Neutrophil (primary cell): Measurements from ENCODE around the gene MC2R.
"Not testable (repeated sequence)": the region's sequence is repeated elsewhere in the genome, so short reads cannot be mapped to it uniquely, and the experiment has no call there.

Experiments
- H3K27ac ChIP-seq: fragments of 200-600 bp; sonication (generic); 2 replicates; pipeline ENCODE4 v1.5.1; 2016; ENCODE audit warnings: mild to moderate bottlenecking, moderate library complexity
- H3K27me3 ChIP-seq: fragments of 200-600 bp; sonication (generic); 2 replicates; pipeline ENCODE4 v1.6.0; 2016; ENCODE audit warnings: mild to moderate bottlenecking
- H3K36me3 ChIP-seq: fragments of 200-600 bp; sonication (generic); 2 replicates; pipeline ENCODE4 v1.5.1; 2017
- H3K4me1 ChIP-seq, 2 experiments: fragments of 200-600 bp in 1 of 2; sonication (generic) in 1 of 2; 1 replicate in 1 of 2; 2 replicates in 1 of 2; pipeline versions ENCODE4 v1.5.1 to v1.6.1; 2013 to 2016; ENCODE audit warnings: low read depth in 1 of 2, low read length in 1 of 2, mild to moderate bottlenecking in 1 of 2, moderate library complexity in 1 of 2; ENCODE audit not compliant: control insufficient read depth in 1 of 2, insufficient read depth in 1 of 2
- H3K4me3 ChIP-seq, 2 experiments: fragments of 200-600 bp in 1 of 2; sonication (generic) in 1 of 2; 1 replicate in 1 of 2; 2 replicates in 1 of 2; pipeline ENCODE4 v1.5.1; 2013 to 2016; ENCODE audit warnings: low read depth in 1 of 2, low read length in 1 of 2, mild to moderate bottlenecking in 1 of 2, moderate library complexity in 1 of 2
- H3K9me3 ChIP-seq: fragments of 200-600 bp; sonication (generic); 2 replicates; pipeline ENCODE4 v1.5.1; 2016
- TF ChIP-seq, protein P1 (sequence below): fragments of 200-600 bp; sonication (generic); IDR thresholded peaks from 2 replicates; pipeline ENCODE4 v1.5.1; 2016; ENCODE audit warnings: antibody characterized with exemption

Gene MC2R

DNA sequence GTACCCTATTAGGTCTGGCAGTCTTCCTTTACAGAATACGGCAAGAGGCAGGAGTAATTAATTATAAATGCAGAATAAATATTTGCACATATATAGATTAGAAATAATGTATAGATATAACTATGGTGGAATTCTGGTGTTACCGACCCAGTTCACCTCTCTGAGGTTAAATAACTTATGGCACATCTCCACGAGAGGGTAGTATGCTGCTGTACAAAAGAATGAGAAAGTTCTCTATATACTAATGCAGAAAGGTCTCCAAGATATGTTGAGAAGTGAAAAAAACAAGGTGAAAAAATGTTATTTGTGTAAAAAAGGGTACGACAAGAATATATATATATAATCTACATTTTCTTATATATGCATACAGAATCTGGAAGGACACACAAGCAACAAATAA is 40.8 kb downstream of the MC2R start:
- Histone ChIP-seq H3K9me3 (no peaks in the 10 kb centered on the region), H3K27me3 (peaks cover 25% of the 10 kb centered on the region), H3K27ac (no peak overlapping the region), H3K36me3 (no peaks in the 10 kb centered on the region), H3K4me3 (no peak overlapping the region), H3K4me1 (no peaks in the 10 kb centered on the region)
- TF ChIP-seq, protein P1, sequence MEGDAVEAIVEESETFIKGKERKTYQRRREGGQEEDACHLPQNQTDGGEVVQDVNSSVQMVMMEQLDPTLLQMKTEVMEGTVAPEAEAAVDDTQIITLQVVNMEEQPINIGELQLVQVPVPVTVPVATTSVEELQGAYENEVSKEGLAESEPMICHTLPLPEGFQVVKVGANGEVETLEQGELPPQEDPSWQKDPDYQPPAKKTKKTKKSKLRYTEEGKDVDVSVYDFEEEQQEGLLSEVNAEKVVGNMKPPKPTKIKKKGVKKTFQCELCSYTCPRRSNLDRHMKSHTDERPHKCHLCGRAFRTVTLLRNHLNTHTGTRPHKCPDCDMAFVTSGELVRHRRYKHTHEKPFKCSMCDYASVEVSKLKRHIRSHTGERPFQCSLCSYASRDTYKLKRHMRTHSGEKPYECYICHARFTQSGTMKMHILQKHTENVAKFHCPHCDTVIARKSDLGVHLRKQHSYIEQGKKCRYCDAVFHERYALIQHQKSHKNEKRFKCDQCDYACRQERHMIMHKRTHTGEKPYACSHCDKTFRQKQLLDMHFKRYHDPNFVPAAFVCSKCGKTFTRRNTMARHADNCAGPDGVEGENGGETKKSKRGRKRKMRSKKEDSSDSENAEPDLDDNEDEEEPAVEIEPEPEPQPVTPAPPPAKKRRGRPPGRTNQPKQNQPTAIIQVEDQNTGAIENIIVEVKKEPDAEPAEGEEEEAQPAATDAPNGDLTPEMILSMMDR: no peak

DNA sequence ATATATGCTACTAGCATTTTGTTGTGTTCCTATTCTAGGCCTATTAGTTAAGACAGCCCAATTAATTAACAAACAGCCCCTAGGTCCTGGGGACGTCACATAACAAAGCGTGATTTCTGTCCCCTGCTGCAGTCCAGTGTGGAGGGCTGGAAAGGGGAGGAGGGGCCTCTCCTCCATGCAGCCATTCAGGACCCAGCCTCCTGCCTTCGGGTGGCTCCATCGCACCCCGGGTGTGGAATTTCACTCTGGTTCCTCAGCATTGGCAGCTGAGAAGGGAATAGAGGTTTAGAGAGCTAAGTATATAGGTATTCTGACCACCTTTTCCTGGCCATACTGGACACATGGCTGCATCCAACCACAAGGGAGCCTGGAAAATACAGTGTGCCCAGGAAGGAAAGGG is 42.4 kb downstream of the MC2R start:
- Histone ChIP-seq H3K36me3 (no peaks in the 10 kb centered on the region), H3K4me1 (no peaks in the 10 kb centered on the region), H3K27me3 (peaks cover 41% of the 10 kb centered on the region), H3K27ac (no peak overlapping the region), H3K9me3 (no peaks in the 10 kb centered on the region), H3K4me3 (no peak overlapping the region)
- TF ChIP-seq, protein P1: no peak

DNA sequence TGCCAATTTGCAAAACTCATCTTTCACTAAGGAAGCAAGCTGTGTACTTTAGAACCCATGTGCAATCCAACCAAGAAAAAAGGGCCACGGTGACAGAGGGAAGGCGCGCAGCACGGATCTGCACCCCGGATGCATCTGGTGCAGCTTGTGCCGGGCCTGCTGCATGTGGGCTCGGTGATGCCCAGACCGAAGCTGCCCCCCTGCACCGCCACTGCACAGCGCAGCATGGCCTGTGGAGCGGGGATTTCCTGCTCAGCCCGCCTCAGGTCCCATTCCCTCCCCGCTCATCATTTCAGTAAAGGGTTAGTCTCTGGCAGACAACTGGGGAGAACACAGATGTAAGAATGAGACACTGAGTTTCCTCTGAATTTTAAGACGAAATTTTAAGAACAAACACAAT is 43.0 kb downstream of the MC2R start:
- TF ChIP-seq, protein P1: no peak
- Histone ChIP-seq H3K36me3 (no peaks in the 10 kb centered on the region), H3K27me3 (peaks cover 47% of the 10 kb centered on the region), H3K4me1 (no peaks in the 10 kb centered on the region), H3K27ac (no peak overlapping the region), H3K4me3 (no peak overlapping the region), H3K9me3 (no peaks in the 10 kb centered on the region)

DNA sequence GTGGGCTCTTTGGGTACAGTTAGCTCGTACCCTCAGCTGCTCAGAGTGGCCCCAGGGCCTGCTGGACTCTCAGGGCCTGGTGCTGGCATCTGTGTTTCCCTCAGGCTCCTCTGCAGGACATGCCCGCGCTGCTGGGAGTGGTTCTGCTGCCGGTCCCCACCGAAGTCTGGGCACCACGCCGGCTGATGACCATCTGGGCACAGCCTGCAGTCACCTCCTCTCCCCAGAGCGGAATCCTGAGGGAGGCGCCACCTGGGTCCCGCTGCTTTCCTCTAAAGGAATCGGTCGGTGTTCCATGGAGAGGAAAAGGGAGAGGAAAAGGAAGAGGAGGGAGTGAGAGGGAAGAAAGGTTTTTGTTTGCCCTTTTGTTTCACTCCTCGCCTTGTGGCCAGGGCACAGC is 43.6 kb downstream of the MC2R start:
- Histone ChIP-seq H3K4me1 (no peaks in the 10 kb centered on the region), H3K4me3 (no peak overlapping the region), H3K9me3 (no peaks in the 10 kb centered on the region), H3K27ac (no peak overlapping the region), H3K27me3 (peaks cover 54% of the 10 kb centered on the region), H3K36me3 (no peaks in the 10 kb centered on the region)
- TF ChIP-seq, protein P1: no peak

DNA sequence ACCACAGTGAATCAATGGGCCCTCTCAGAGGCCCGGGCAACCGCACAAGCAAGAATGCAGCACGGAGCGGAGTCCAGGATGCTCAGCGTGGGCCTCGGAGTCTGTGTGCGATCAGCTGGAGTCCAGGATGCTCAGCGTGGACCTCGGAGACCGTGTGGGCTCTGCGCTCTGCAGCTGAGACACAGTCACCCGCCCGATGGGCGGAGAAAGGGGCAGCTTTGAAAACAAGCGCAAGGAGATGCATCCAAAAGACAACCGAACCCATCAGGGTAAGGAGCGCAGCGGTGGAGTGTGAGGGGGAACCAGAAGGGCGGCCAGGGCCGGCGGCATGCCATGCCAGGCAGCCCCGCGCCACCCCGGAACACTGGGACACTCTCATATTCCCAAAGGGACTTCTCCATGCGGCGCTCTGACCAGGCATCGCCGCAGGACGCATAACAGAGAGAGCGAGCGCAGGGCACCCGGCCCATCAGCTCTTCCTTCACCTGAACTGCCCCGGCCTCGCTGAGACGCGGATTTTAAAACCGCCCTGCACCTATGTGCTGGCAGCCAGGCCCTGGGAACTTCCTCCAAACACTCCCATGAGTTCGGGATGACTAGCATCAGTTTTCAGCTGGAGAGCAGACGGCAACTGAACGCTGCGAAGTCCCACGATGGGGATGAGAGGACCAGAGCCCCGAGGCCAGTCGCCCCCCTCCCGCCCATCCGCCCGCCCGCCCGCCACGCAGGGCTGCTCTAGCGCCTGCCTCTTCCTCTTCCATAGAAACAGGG is 46.6 kb downstream of the MC2R start:
- no peak overlapping the region for H3K27ac ChIP-seq
- H3K27me3 ChIP-seq: peaks cover 57% of the 10 kb centered on the region
- no peaks in the 10 kb centered on the region for H3K36me3 ChIP-seq
- TF ChIP-seq, protein P1: no peak
- H3K4me1 ChIP-seq: no peaks in the 10 kb centered on the region
- H3K4me3 ChIP-seq: no peak overlapping the region
- no peaks in the 10 kb centered on the region for H3K9me3 ChIP-seq

DNA sequence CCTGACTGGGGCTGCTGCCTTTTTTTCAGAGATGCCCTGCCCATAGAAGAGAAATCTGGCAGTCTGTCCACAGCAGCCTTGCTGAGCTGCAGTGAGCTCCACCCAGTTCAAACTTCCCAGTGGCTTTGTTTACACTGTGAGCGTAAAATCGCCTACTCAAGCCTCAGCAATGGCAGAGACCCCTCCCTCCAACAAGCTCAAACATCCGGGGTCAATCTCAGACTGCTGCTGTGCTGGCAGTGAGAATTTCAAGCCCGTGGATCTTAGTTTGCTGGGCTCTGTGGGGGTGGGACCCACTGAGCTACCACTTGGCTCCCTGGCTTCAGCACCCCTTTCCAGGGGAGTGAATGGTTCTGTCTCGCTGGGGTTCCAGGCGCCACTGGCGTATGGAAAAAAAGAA is 52.4 kb downstream of the MC2R start:
- H3K36me3 ChIP-seq, H3K4me3 ChIP-seq, H3K9me3 ChIP-seq, H3K4me1 ChIP-seq, H3K27ac ChIP-seq: not testable (repeated sequence)
- peaks cover 16% of the 10 kb centered on the region for H3K27me3 ChIP-seq
